ENCODE results near the gene ACSF2. TPM values are rescaled to one million over a fixed set of nuclear protein-coding genes. Genes with fewer than 3 reads are reported as not detected.

ACSF2 gene
- total RNA-seq, 1 donor from 2014 or later = 70.4 TPM

DNA sequence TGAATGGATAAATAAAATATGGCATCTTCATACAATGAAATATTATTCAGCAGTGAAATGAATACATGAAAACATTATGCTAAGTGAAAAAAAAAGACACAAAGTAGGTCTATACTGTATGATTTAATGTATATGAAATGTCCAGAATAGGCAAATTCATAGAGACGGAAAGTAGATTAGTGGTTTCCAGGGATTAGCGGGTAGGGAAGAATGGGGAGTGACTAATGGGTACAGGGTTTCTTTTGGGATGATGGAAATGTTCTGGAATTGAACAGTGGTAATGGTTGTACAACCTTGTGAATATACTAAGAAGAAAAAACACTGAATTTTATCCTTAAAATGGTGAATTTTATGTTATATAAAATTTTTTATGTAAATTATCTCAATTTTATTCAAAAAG, 73.7 kb downstream of the ACSF2 start:
- no peak overlapping the region for H3K4me3 ChIP-seq
- H3K4me1 ChIP-seq = no peaks in the 10 kb centered on the region
- intact Hi-C loops (cut with DNase I) = no loop called here
- no peak overlapping the region for H3K27ac ChIP-seq
- DNase-seq = no peak
- no peaks in the 10 kb centered on the region for H3K9me3 ChIP-seq
- H3K36me3 ChIP-seq = no peaks in the 10 kb centered on the region
- TF ChIP-seq, protein P1, sequence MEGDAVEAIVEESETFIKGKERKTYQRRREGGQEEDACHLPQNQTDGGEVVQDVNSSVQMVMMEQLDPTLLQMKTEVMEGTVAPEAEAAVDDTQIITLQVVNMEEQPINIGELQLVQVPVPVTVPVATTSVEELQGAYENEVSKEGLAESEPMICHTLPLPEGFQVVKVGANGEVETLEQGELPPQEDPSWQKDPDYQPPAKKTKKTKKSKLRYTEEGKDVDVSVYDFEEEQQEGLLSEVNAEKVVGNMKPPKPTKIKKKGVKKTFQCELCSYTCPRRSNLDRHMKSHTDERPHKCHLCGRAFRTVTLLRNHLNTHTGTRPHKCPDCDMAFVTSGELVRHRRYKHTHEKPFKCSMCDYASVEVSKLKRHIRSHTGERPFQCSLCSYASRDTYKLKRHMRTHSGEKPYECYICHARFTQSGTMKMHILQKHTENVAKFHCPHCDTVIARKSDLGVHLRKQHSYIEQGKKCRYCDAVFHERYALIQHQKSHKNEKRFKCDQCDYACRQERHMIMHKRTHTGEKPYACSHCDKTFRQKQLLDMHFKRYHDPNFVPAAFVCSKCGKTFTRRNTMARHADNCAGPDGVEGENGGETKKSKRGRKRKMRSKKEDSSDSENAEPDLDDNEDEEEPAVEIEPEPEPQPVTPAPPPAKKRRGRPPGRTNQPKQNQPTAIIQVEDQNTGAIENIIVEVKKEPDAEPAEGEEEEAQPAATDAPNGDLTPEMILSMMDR (IDR thresholded peaks at IDR 0.05) = no peak
- ATAC-seq = no peak
- no peaks in the 10 kb centered on the region for H3K27me3 ChIP-seq (ENCODE audit: low read depth)

DNA sequence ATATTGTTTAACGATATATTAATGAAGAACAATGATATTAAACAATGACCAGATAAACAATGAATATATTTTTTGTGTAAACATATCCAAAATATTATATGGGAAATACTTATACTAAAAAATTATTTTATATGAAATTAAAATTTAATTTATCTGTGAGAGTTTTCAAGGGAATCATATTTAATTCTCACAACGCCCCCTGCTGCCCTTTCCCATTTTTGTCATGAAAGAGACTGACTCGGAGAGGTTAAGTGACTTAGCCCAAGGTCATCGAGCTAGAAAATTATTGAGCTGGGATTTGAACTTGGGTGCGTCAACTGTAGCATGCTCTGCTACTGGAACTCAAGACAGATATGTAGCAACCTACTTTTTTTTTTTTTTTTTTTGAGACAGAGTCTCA, 75.0 kb downstream of the ACSF2 start:
- DNase-seq (no peak), ATAC-seq (no peak)
- Histone ChIP-seq H3K9me3 (no peaks in the 10 kb centered on the region), H3K4me1 (no peaks in the 10 kb centered on the region), H3K36me3 (no peaks in the 10 kb centered on the region), H3K27ac (no peak overlapping the region), H3K4me3 (no peak overlapping the region), H3K27me3 (ENCODE audit: low read depth) (no peaks in the 10 kb centered on the region)
- intact Hi-C loops (cut with DNase I) = no loop called here
- TF ChIP-seq, protein P1 (IDR thresholded peaks at IDR 0.05) = peak; percentile 41

DNA sequence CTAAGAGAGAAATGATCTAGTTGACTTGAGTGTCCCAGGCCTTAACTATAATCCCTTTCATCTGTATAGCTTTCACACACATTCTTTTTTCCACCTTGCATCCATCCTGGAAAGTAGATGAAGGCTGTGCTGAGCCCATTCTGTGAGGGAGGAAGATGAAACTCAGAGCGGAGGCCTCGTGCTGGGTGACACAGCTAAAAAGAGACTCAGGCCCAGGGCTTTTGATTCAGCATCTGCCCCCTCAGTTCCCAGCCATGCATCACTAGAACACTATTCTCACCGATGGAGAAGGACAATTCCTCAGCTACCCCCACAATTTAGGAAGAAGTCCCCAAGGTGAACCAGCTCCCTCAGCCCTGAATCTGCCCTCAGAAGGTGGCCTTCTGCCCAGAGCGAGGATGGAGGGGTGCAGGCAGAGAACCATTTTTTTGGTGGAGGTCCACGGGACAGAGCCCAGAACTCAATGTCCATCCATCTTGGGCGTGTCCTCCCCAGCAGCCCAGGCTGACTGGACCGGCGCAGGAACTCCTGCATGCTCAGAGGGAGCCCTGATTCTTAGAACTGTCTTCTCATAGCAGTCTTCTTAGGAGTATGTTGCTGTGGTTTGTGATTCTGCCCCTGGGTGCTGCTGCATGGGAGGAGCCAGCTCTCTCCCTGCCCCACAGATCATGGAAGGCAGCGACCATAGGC, 76.4 kb downstream of the ACSF2 start:
- Histone ChIP-seq H3K4me1 (no peaks in the 10 kb centered on the region), H3K4me3 (no peak overlapping the region), H3K36me3 (no peaks in the 10 kb centered on the region), H3K9me3 (no peaks in the 10 kb centered on the region), H3K27ac (no peak overlapping the region), H3K27me3 (ENCODE audit: low read depth) (no peaks in the 10 kb centered on the region)
- ATAC-seq = no peak
- DNase-seq = no peak
- TF ChIP-seq, protein P1 (IDR thresholded peaks at IDR 0.05) = no peak
- intact Hi-C loops (cut with DNase I) = no loop called here

DNA sequence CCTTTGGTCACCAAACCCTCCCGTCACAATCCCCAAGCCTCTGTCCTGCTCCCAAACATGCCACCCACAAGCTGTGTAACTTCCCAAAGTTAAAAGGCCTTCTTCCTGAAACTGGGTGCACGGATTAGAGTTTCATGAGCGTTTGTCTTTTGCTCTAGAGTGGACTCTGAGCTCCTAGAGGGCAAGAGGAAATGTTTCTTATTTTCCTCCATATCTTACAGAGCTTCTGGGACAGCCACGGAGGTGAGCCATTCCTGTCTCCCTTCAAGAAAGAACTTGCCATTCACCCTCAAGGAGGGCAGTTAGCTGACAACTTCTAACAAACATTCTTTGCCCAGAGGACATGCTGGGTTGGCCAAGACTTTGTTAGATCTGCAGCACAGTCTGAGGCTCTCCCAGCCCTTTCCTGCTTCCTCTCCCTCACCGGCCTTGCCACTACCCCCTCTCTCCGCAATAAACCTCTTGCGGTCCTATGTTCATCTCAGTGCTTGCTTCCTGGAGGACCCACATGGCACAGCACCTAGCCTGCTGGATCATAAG, 79.6 kb downstream of the ACSF2 start:
- ATAC-seq (no peak), DNase-seq (no peak)
- Histone ChIP-seq H3K36me3 (no peaks in the 10 kb centered on the region), H3K4me1 (peaks cover 8% of the 10 kb centered on the region), H3K4me3 (no peak overlapping the region), H3K27me3 (ENCODE audit: low read depth) (no peaks in the 10 kb centered on the region), H3K27ac (no peak overlapping the region), H3K9me3 (no peaks in the 10 kb centered on the region)
- intact Hi-C loops (cut with DNase I) = no loop called here
- TF ChIP-seq, protein P1 (IDR thresholded peaks at IDR 0.05) = no peak

DNA sequence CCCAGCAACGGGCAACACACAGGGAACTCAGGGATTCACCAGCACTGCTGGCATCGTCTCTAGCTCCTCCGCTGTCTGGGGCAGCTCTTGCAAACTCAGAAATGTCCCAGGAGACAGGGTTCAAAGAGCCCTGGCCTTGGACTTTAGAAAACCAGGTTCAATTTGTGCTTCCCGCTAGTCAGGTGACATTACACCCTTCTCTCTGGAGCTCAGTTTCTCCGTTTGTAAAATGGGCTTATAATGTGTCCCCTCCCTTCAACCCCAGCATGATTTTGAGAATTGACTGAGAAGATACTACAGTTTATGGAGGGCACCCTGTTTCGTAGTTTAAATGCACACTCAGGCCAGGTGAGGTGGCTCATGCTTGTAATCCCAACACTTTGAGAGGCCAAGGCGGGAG, 80.3 kb downstream of the ACSF2 start:
- ATAC-seq = no peak
- Histone ChIP-seq H3K4me3 (no peak overlapping the region), H3K36me3 (no peaks in the 10 kb centered on the region), H3K27me3 (ENCODE audit: low read depth) (no peaks in the 10 kb centered on the region), H3K4me1 (peaks cover 8% of the 10 kb centered on the region), H3K27ac (no peak overlapping the region), H3K9me3 (no peaks in the 10 kb centered on the region)
- TF ChIP-seq, protein P1 (IDR thresholded peaks at IDR 0.05) = no peak
- no peak for DNase-seq
- intact Hi-C loops (cut with DNase I) = no loop called here

All from lower lobe of right lung (tissue), 2 donors.